OCI-LY3 (cell line): ENCODE results near the gene CYTH4.

Source experiments
- CTCF ChIP-seq: fragments of 200-600, 300-600 bp; sonication (generic); IDR thresholded peaks from 2 replicates; pipeline ENCODE4 v1.5.1; 2014; ENCODE audit warnings: antibody characterized with exemption, low read length, low read depth
- EZH2phosphoT487 ChIP-seq: fragments of 200-600 bp; shearing (Covaris generic); IDR thresholded peaks from 2 replicates; pipeline ENCODE4 v1.6.1; 2018; ENCODE audit warnings: antibody characterized with exemption, mixed run types, low read depth

- TF ChIP-seq EZH2phosphoT487, result no peak
- no peak for TF ChIP-seq CTCF
These were observed 3.6 kb downstream of the CYTH4 start for GRCh38 chr22:37285937-37286336.
